H9 (cell line): ENCODE data around the gene ASGR2. TPM values are rescaled to one million over a fixed set of nuclear protein-coding genes. Genes with fewer than 3 reads are reported as not detected.
A peak's percentile ranks its signal among the peaks of the same experiment; 100 is the strongest.

Source experiments
- DNase-seq: peaks from one replicate; pipeline ENCODE4 v3.0.0-alpha.2; 2017
- H2AFZ ChIP-seq: one replicate; pipeline ENCODE4 v1.6.1; 2013; ENCODE audit warnings: mild to moderate bottlenecking, low read length, control low read depth, moderate library complexity
- H2AK5ac ChIP-seq: 2 replicates; pipeline ENCODE4 v1.6.1; 2013; ENCODE audit warnings: low read length, control low read depth, mixed read lengths; ENCODE audit not compliant: insufficient read length
- H2BK120ac ChIP-seq: one replicate; pipeline ENCODE4 v1.6.1; 2013; ENCODE audit warnings: low read depth, mild to moderate bottlenecking, low read length, control low read depth, inconsistent platforms; ENCODE audit not compliant: poor library complexity, severe bottlenecking
- H2BK12ac ChIP-seq: 2 replicates; pipeline ENCODE4 v1.6.1; 2013; ENCODE audit warnings: low read length, control low read depth, mixed read lengths, low read depth; ENCODE audit not compliant: insufficient read length
- H2BK15ac ChIP-seq: 2 replicates; pipeline ENCODE4 v1.6.1; 2013; ENCODE audit warnings: low read depth, low read length, control low read depth
- H2BK20ac ChIP-seq: one replicate; pipeline ENCODE4 v1.6.1; 2013; ENCODE audit warnings: low read depth, mild to moderate bottlenecking, low read length, control low read depth, inconsistent platforms; ENCODE audit not compliant: poor library complexity, severe bottlenecking
- H2BK5ac ChIP-seq: 2 replicates; pipeline ENCODE4 v1.6.1; 2013; ENCODE audit warnings: low read length, control low read depth, mixed read lengths; ENCODE audit not compliant: insufficient read length
- H3K14ac ChIP-seq: 2 replicates; pipeline ENCODE4 v1.6.1; 2013; ENCODE audit warnings: low read length, control low read depth; ENCODE audit not compliant: insufficient read depth
- H3K18ac ChIP-seq: 2 replicates; pipeline ENCODE4 v1.6.1; 2013; ENCODE audit warnings: low read depth, mild to moderate bottlenecking, mixed read lengths, low read length, control low read depth; ENCODE audit not compliant: insufficient read length
- H3K23ac ChIP-seq: 2 replicates; pipeline ENCODE4 v1.6.1; 2013; ENCODE audit warnings: low read length, control low read depth, mixed read lengths, low read depth; ENCODE audit not compliant: insufficient read length
- H3K23me2 ChIP-seq: 2 replicates; pipeline ENCODE4 v1.6.1; 2013; ENCODE audit warnings: low read depth, mild to moderate bottlenecking, mixed read lengths, low read length, control low read depth; ENCODE audit not compliant: insufficient read length, poor library complexity, severe bottlenecking
- H3K27ac ChIP-seq: 2 replicates; pipeline ENCODE4 v1.5.1; 2013; ENCODE audit warnings: low read length, control low read depth, mixed read lengths, low read depth; ENCODE audit not compliant: insufficient read length
- H3K27me3 ChIP-seq: 2 replicates; pipeline ENCODE4 v1.6.1; 2013; ENCODE audit warnings: low read length, control low read depth, inconsistent platforms; ENCODE audit not compliant: insufficient read depth
- H3K4ac ChIP-seq: 2 replicates; pipeline ENCODE4 v1.6.1; 2013; ENCODE audit warnings: low read depth, mild to moderate bottlenecking, control low read depth, inconsistent platforms, low read length, moderate library complexity
- H3K4me1 ChIP-seq: 2 replicates; pipeline ENCODE4 v1.6.1; 2013; ENCODE audit warnings: low read length, control low read depth, inconsistent platforms; ENCODE audit not compliant: insufficient read depth
- H3K4me2 ChIP-seq: 2 replicates; pipeline ENCODE4 v1.6.1; 2013; ENCODE audit warnings: low read length, control low read depth, mixed read lengths; ENCODE audit not compliant: insufficient read length, insufficient read depth
- H3K56ac ChIP-seq: 2 replicates; pipeline ENCODE4 v1.6.1; 2013; ENCODE audit warnings: low read depth, mild to moderate bottlenecking, mixed read lengths, low read length, control low read depth; ENCODE audit not compliant: insufficient read length
- H3K79me1 ChIP-seq: 2 replicates; pipeline ENCODE4 v1.6.1; 2013; ENCODE audit warnings: low read depth, mild to moderate bottlenecking, moderate library complexity, low read length, control low read depth, inconsistent platforms; ENCODE audit not compliant: insufficient read depth, poor library complexity, severe bottlenecking
- H3K79me2 ChIP-seq: 2 replicates; pipeline ENCODE4 v1.6.1; 2013; ENCODE audit warnings: low read length, control low read depth, inconsistent platforms; ENCODE audit not compliant: insufficient read depth
- H3K9ac ChIP-seq: 2 replicates; pipeline ENCODE4 v1.6.1; 2013; ENCODE audit warnings: low read length, control low read depth, mixed read lengths; ENCODE audit not compliant: insufficient read length; ENCODE audit errors: extremely low read depth
- H3K9me3 ChIP-seq: one replicate; pipeline ENCODE4 v1.6.1; 2013; ENCODE audit warnings: low read depth, low read length, inconsistent platforms; ENCODE audit not compliant: control insufficient read depth
- H3T11ph ChIP-seq: one replicate; pipeline ENCODE4 v1.6.1; 2013; ENCODE audit warnings: mild to moderate bottlenecking, low read length, control low read depth, inconsistent platforms
- H4K20me1 ChIP-seq: one replicate; pipeline ENCODE4 v1.6.1; 2013; ENCODE audit not compliant: control insufficient read depth, insufficient read length, insufficient read depth
- H4K5ac ChIP-seq: 2 replicates; pipeline ENCODE4 v1.6.1; 2013; ENCODE audit warnings: low read depth, mild to moderate bottlenecking, mixed read lengths, low read length, control low read depth; ENCODE audit not compliant: insufficient read length
- H4K8ac ChIP-seq: replicated peaks from 2 replicates; pipeline ENCODE4 v1.6.1; 2013; ENCODE audit warnings: low read length, control low read depth, mixed read lengths, low read depth; ENCODE audit not compliant: insufficient read length
- H4K91ac ChIP-seq: 2 replicates; pipeline ENCODE4 v1.6.1; 2013; ENCODE audit warnings: low read depth, mild to moderate bottlenecking, moderate library complexity, mixed read lengths, low read length, control low read depth; ENCODE audit not compliant: insufficient read length
- H3K27ac Mint-ChIP-seq, 3 experiments: 2 replicates in 2 of 3; 3 replicates in 1 of 3; pipeline ENCODE4 v1.8.0; 2020 to 2021; ENCODE audit warnings: mixed read lengths in 3 of 3, mild to moderate bottlenecking in 1 of 3, moderate library complexity in 1 of 3
- H3K27me3 Mint-ChIP-seq: 2 replicates; pipeline ENCODE4 v1.8.0; 2021; ENCODE audit warnings: low read depth, mild to moderate bottlenecking, moderate library complexity, mixed read lengths
- H3K36me3 Mint-ChIP-seq, 3 experiments: 2 replicates in 2 of 3; 3 replicates in 1 of 3; pipeline ENCODE4 v1.8.0; 2020 to 2021; ENCODE audit warnings: low read depth in 3 of 3, mixed read lengths in 3 of 3; ENCODE audit not compliant: insufficient read depth in 1 of 3
- H3K4me1 Mint-ChIP-seq, 2 experiments: 2 replicates each; pipeline ENCODE4 v1.8.0; 2020; ENCODE audit warnings: mixed read lengths in 2 of 2
- H3K4me3 Mint-ChIP-seq, 2 experiments: 2 replicates in 1 of 2; 3 replicates in 1 of 2; pipeline ENCODE4 v1.8.0; 2020 to 2021; ENCODE audit warnings: mild to moderate bottlenecking in 2 of 2, mixed read lengths in 2 of 2, moderate library complexity in 1 of 2
- H3K9me3 Mint-ChIP-seq, 2 experiments: 2 replicates in 1 of 2; 3 replicates in 1 of 2; pipeline ENCODE4 v1.8.0; 2020; ENCODE audit warnings: mild to moderate bottlenecking in 2 of 2, mixed read lengths in 2 of 2, moderate library complexity in 1 of 2
- WGBS: extraction: QIAGEN DNeasy Blood & Tissue Kit; methylation state at CpG from one replicate; pipeline ENCODE4 v1.1.7; 2013; ENCODE audit warnings: missing lambda C conversion rate, low lambda C conversion rate, mixed read lengths; ENCODE audit not compliant: insufficient read length; ENCODE audit errors: extremely low coverage; 5-methylcytosine and 5-hydroxymethylcytosine counted together
- total RNA-seq: library from RNA; stranded (reverse); gene quantifications from 2 replicates; pipeline ENCODE4 v1.2.1, GENCODE V29; 2021
- TF ChIP-seq, protein P1 (sequence below): fragments of 200-600 bp; sonication (generic); conservative IDR thresholded peaks from 3 replicates; pipeline ENCODE4 v1.8.0; 2021; ENCODE audit warnings: antibody characterized with exemption, mild to moderate bottlenecking

ASGR2 gene
- total RNA-seq, 1 experiment from 2014 or later, result not detected

- peaks cover 15% of the 10 kb centered on the region for H3K27me3 Mint-ChIP-seq
- WGBS, result no CpG with 5 or more reads among the region's 11 CpGs
- Histone ChIP-seq H4K20me1 (no peaks in the 10 kb centered on the region), H3T11ph (no peak overlapping the region), H3K23me2 (no peaks in the 10 kb centered on the region), H2AFZ (no peak overlapping the region), H2BK120ac (no peak overlapping the region), H3K23ac (no peak overlapping the region), H3K4ac (no peak overlapping the region), H3K79me2 (no peaks in the 10 kb centered on the region), H3K56ac (no peak overlapping the region), H4K8ac (no peak overlapping the region), H3K18ac (no peak overlapping the region), H2BK5ac (no peak overlapping the region), H3K14ac (no peak overlapping the region), H3K27me3 (no peaks in the 10 kb centered on the region), H2BK20ac (no peak overlapping the region), H2BK15ac (no peak overlapping the region), H4K91ac (no peak overlapping the region), H3K27ac (no peak overlapping the region), H3K4me1 (peaks cover 2% of the 10 kb centered on the region; the same call in 1 of the 2 replicates), H2AK5ac (no peak overlapping the region), H4K5ac (no peak overlapping the region), H3K9ac (no peak overlapping the region), H3K9me3 (no peaks in the 10 kb centered on the region), H2BK12ac (no peak overlapping the region), H3K79me1 (no peaks in the 10 kb centered on the region), H3K4me2 (no peak overlapping the region)
- no peak for DNase-seq
- no peaks in the 10 kb centered on the region for H3K9me3 Mint-ChIP-seq
- peak overlapping the region in 1 of 3 experiments; percentile 56; a peak in 1 of 7 replicates for H3K27ac Mint-ChIP-seq
- H3K4me3 Mint-ChIP-seq, result no peak overlapping the region; a peak in 1 of 5 replicates
- H3K36me3 Mint-ChIP-seq, result no peaks in the 10 kb centered on the region
- TF ChIP-seq, protein P1, sequence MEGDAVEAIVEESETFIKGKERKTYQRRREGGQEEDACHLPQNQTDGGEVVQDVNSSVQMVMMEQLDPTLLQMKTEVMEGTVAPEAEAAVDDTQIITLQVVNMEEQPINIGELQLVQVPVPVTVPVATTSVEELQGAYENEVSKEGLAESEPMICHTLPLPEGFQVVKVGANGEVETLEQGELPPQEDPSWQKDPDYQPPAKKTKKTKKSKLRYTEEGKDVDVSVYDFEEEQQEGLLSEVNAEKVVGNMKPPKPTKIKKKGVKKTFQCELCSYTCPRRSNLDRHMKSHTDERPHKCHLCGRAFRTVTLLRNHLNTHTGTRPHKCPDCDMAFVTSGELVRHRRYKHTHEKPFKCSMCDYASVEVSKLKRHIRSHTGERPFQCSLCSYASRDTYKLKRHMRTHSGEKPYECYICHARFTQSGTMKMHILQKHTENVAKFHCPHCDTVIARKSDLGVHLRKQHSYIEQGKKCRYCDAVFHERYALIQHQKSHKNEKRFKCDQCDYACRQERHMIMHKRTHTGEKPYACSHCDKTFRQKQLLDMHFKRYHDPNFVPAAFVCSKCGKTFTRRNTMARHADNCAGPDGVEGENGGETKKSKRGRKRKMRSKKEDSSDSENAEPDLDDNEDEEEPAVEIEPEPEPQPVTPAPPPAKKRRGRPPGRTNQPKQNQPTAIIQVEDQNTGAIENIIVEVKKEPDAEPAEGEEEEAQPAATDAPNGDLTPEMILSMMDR, result no peak
- H3K4me1 Mint-ChIP-seq, result peaks cover 35 to 44% of the 10 kb centered on the region in 2 experiments
These were observed 29.6 kb upstream of the ASGR2 start for GRCh38 chr17:7144213-7144612.
